G401.6 (cell line): ENCODE data around the gene PLD4.

Source experiments
- FAIRE-seq: peaks from 2 replicates; lab custom pipeline; 2012; peaks lifted over from hg19 to GRCh38; lab: Jason Lieb, UNC

The PLD4 gene

GRCh38 chr14:104928391-104929133 lies 3.9 kb downstream of the PLD4 start:
- FAIRE-seq: no peak

DNA sequence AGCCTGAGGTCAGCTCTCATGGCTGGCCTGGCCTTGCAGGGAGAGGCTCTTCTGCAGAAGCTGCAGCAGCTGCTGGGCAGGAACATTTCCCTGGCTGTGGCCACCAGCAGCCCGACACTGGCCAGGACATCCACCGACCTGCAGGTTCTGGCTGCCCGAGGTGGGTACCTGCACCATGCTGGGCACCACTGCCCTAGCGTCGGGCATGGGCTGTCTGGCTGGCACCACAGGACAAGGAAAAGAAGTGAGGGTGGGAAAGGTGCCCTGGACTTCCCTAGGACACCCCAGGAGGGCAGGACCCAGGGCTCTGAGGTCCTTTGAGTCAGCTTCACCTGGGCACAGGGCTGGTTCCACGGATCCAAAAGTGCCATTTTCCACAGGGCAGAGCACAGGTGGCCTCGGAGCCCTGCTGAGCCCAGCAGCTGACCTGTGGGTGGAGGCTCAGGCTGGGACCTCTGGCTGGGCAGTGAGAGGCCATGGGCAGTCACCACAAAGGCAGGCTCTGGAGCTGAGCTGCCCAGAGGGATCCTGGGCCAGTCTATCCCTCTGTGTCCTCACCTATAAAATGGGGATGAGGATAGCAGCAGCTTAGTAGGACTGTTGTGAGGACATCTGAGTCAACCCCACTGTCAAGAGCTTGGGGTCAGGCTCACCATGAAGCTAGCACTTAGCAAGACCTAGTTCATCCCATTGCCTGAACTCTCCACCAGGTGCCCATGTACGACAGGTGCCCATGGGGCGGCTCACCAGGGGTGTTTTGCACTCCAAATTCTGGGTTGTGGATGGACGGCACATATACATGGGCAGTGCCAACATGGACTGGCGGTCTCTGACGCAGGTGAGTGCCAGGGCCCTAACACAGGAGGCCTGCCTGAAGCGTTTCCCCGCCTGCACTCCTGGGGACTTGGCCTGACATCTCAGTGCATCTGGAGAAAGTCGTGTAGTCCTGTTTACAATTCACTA lies 4.9 kb downstream of the PLD4 start:
- no peak for FAIRE-seq

GRCh38 chr14:104930526-104931303 lies 6.0 kb downstream of the PLD4 start:
- FAIRE-seq: no peak

DNA sequence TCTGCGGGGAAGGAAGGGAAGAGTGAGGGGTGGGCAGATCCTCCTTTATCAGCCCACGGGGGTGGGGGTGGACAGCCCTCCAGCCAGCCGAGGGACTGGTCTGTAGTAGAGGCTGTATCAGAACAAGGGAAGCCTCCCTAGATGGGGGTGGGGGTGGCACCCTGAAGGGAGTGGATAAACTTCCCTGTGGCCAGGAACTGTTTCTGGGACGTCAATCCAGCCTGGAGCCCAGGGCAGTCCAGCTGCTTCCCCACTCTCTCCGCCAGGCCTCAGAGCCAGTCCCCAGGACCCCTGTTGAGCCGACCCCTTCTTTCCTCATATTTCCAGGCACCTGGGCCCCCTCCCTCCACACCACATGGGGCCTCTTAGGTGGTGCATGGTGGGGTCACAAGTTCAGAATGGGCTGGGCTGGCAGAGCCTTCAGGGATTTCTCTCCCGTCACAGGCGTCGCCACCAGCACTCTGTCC lies 6.7 kb downstream of the PLD4 start:
- FAIRE-seq: no peak

GRCh38 chr14:104931771-104932675 lies 7.3 kb downstream of the PLD4 start:
- no peak for FAIRE-seq

GRCh38 chr14:104932676-104933631 lies 8.3 kb downstream of the PLD4 start:
- no peak for FAIRE-seq

GRCh38 chr14:104933746-104934733 lies 9.4 kb downstream of the PLD4 start:
- no peak for FAIRE-seq

DNA sequence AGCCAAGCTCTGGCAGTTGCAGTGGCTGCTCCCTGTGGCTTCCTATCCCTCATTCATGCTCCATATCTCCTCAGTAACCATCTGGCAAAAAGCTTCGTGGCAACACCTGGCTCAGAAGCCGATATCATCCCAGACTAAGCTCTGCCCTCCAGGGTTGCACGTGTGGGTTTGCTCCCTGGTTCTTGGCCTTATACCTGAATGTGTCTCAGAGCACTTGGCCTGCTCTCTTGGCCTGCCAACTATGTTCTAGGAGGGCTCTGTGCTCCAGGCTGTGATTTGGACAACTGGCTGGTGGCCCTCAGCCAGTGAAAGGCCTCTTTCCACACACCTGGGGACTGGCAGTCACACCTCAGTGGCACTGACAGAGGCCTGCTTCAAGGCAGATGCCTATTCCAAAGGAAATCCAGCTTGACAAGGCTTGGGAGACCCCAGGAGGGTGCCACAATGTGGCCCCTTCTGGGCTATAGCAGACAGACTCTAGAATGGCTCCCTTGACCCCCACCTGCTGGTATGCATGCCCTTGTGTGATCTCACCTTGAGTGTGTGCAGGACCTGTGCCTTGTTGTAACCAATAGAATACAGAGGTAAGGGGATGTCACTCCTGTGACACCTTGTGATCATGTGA lies 10.5 kb downstream of the PLD4 start:
- FAIRE-seq: no peak

DNA sequence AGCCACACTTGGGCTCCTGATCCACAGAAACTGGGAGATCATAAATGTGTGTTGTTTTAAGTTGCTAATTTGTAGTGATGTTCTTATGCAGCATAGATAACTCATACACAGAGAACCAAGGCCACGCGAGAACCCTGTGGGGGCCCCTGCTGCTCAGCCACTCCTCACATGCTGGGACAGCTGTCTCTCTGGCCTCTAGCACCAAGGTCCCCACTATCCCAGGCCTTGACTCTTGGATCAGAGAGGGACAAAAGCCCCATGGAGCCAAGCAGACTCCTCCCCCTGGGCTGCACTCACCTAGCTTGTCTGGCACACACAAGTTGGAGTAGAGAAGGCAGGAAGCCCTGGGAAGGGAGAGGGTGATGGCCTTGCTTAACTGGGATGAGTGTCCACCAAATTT lies 11.3 kb downstream of the PLD4 start:
- FAIRE-seq: no peak

- FAIRE-seq: no peak
Measured at GRCh38 chr14:104936361-104937155, 11.9 kb downstream of the PLD4 start.

- no peak for FAIRE-seq
Measured at GRCh38 chr14:104937161-104937560, 12.5 kb downstream of the PLD4 start.

- no peak for FAIRE-seq
Measured at GRCh38 chr14:104937694-104938365, 13.2 kb downstream of the PLD4 start.

DNA sequence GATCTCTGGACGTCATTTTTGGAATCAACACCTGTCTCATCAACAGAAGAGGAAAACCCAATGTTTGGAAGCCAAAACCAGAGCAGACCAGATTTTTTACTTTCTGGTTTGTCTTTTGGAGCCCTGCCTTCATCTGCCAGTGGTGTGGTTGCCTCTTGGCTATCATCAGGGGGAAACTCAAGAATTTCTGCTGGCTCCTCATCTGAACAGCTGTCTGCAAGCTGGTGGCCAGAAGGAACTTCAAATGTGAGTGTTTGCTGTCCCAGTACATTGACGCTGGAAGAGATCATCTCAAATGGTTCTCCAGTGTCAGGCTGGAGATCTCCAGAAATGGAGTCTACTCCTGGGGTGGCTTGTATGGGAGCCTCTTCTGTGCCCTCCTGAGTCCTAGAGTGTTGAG lies 13.8 kb downstream of the PLD4 start:
- no peak for FAIRE-seq

GRCh38 chr14:104938960-104939359 lies 14.3 kb downstream of the PLD4 start:
- no peak for FAIRE-seq

GRCh38 chr14:104939666-104940410 lies 15.2 kb downstream of the PLD4 start:
- no peak for FAIRE-seq

DNA sequence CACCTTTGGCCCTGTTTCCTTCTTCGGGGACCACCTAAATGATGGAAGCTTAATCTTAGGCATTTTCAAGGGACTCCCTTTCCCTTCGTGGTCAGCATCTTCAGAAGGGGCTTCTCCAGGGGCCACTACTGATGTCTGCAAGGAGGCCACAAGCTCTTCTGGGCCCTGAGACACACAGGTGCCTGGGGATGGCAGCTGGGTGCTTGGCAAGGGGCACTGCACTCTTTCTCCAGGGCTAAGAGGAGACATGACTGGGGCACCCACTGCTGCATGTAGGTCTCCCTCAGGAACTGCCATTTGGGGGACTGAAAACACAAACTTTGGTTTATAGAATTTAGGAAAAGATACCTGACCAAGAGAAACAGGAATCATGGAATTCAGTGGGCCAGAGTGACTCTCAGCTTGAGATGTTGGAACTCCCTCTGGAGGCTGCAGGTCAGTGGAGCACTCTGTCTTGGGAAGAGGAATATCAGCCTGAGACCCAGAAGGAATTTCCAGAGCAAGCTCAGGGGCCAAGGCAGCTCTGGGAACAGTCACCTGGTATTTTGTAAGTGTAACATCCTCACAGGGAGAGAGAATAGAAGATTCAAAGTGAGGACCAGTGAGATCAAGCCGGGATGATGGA lies 16.0 kb downstream of the PLD4 start:
- FAIRE-seq: no peak
